Activated naive CD8-positive, alpha-beta T cell treated with anti-CD3 and anti-CD28 coated beads, Interleukin-2, amount 50 U/mL, for 16 hours (primary cell): ENCODE results near the gene CRYM.
"Not testable (repeated sequence)": the region's sequence is repeated elsewhere in the genome, so short reads cannot be mapped to it uniquely, and the experiment has no call there.

ENCODE experiments used
- DNase-seq: peaks from one replicate; pipeline ENCODE4 v3.0.0-alpha.2; 2020; ENCODE audit warnings: low read depth, low spot score

Gene CRYM

DNA sequence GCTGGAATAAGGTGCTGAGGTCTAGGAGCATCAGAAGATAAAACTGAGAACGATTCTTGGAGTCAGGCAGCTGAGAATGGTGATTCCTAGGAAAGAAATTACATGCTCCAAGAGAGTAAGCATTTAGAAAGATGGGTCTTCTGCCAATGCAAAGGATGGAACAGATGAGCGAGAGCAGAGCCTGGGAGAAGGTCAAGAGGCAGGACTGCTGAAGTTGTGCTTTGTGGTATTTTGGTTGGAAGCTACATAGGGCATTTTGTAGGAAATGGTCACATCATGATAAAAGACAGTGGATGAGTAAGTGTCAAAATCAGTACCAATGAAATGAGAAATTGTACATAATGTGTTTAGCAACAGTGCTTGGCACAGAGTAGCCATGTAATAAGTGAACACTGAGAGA lies 1.4 kb upstream of the CRYM start:
- DNase-seq = no peak

DNA sequence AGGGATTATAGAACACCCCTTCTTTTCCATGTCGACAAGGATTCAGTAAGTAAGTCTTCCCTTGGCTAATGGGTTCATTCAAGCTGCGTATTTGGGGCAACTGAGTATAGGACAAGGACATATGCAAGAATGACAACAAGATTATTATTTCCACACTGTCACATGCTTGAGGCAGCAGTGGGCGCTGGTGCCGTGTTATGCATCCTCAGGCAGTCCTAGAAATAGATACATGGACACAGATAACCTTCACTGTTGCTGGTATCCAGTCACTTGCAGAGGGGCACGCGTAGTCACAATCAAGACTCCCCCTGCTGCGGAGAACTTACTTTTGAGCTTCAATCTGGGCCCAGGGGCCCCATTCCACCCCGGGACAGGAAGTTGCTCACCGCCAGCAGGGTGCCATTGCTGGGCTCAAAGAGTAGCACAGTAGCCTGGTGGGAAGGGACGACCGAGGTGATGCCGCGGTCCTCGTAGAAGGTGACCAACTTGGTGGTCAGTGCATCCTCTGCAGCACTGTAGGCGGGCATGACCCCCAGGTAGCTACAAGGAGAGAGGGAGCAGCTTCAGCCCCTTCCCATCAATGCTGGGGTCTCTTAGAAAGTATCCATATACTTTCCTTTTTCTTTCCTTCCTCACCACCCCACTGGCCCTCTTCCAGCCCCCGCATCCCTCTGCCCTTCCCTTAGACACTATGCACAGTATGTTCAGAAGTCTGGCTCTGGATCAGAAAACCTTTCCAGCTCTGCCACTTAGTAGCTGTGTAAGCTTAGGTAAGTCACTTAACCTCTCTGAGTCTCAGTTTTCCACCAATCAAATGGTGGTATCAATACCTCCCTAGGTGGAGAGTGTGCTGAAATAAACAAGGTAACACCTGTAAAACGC lies 804 bp downstream of the CRYM start:
- no peak for DNase-seq

DNA sequence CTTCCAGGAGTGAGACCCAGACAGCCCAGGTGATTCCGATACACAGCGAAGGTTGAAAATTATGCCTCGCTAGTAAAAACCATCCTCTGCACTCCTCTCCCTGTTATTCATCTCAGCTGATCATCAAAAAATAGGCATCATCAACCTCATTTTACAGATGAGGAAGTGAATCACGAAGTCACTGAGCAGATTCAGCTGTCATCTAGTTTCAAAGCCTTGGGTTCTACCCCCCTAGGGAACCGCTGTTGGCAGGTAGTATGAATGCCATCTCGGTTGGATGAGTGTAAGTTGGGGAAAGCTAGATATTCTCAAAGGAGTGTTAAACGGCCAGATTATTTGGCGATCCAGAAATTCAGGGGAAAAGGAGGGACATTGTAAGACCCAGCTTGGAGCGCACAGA lies 2.0 kb downstream of the CRYM start:
- no peak for DNase-seq

- no peak for DNase-seq
Measured at GRCh38 chr16:21275529-21275928, 2.6 kb downstream of the CRYM start.

DNA sequence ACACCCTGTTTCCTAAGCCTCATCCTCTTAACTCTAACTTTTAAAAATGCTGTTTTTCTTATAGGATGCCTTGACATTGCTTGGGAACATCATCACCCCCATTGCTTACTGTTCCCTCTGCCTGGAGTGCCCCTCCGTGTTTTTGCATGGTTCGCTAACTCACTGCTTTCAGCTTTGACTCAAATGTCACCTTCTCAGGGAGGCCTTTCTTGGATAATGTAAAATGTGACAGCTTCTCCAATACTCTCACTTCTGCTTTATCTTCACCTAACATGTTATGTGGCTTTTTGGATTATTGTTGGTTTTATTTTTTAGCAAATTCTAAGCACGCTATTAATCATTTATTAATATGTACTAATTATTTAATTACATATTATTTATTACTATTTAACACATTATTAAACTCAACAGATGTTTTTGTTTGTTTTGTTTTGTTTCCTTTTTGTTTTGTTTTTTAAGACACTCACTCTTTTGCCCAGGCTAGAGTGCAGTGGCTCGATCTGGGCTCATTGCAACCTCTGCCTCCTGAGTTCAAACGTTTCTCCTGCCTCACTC lies 3.8 kb downstream of the CRYM start:
- no peak for DNase-seq

DNA sequence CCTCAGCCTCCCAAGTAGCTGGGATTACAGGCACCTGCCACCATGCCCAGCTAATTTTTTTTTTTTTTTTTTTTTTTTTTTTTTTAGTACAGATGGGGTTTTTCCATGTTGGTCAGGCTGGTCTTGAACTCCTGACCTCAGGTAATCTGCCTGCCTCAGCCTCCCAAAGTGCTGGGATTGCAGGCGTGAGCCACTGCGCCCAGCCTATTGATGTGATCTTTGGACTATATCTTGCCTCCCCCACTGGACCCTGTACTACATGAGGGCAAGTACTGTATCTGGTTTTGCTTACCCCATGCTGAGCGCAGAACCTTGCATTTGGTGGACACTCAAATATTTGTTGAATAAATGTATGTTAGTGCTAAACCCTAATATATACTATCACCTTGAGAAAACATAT lies 5.3 kb downstream of the CRYM start:
- not testable (repeated sequence) for DNase-seq

DNA sequence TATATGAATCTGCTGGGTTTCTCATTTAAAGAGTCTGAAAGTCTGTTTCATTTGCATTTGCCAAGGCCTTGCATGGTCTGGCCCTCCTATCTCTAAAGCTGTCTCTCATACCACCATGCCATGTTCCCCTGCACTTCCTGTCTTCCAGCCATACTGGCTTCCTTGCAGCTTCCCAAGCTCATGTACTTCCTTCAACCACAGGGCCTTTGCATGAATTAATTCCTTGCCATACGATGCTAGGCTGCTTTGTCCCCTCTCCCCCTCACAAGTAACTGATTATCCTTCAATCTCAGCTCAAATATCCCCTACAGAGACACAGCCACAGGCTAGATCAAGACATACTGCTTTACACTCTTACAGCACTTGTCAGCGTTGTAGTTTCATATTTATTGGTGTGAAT lies 5.8 kb downstream of the CRYM start:
- no peak for DNase-seq

GRCh38 chr16:21268236-21268635 lies 9.9 kb downstream of the CRYM start:
- DNase-seq = no peak

- no peak for DNase-seq
Measured at GRCh38 chr16:21267298-21267697, 10.8 kb downstream of the CRYM start.

GRCh38 chr16:21265104-21265837 lies 12.8 kb downstream of the CRYM start:
- no peak for DNase-seq

DNA sequence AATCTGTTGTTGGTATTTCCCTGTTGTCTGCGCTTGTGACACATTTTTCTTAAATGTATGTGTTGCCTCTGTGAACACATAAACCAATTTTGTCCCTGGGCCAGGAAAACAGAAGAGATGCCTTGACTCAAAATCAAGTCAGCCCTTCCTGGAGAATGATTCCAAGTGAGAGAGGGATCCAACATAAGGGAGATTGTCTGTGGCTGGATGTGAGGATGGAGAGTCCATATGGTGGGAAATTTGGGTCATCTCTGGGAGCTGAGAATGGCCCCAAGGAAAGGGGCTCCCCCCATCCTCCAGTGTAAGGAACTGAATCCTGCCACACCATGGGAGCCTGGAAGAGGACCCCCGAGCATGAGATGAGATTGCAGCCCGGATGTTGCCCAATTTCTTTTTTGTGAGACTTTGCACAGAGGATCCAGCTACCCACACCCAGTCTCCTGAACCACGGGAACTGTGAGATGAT lies 13.5 kb downstream of the CRYM start:
- DNase-seq = no peak

DNA sequence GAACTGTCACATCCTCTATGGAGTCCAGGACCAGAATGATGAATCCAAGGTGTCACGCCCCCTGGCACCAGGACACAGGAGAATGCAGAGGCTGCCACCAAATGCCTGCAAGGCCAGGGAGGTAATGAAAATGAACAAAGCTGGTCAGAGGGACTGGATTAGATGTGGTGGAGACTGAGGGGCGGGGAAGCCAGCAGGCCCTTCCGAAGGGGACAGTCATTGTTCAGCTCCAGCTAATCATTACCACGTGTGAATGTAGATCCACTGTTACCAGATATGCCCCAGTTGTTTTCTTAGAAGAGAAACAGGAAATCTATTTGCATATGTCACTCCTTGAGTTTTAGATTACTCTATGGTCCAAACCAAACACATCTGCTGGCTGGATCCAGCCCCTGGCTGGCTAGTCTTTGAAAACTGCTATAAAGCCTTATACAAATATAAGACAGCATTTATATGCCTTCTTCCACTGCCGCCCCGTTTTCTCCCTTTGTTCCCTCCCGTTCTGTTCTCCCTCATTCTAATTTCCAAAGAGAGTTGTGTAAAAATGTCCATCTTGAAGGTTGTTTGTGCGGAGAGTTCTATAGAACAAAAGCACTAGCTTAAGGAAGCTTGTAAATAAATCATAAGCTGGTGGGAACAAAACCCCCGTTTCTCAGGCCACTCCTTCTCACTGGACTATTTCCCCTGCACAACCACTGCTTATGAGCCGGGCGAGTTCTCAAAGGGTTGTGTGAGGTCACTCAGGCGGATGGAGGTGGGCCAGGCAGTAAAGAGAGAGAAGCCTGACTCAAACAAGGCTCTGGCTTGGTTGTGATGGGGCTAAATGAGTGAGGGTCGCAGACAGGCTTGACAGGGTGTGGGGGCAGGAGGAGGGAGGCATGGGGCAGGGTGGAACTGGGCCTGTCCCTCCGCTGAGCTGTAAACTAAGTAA lies 14.2 kb downstream of the CRYM start:
- DNase-seq = no peak

- DNase-seq = no peak
Measured at GRCh38 chr16:21262779-21263639, 15.1 kb downstream of the CRYM start.

- DNase-seq = no peak
Measured at GRCh38 chr16:21260870-21261791, 17.0 kb downstream of the CRYM start.

DNA sequence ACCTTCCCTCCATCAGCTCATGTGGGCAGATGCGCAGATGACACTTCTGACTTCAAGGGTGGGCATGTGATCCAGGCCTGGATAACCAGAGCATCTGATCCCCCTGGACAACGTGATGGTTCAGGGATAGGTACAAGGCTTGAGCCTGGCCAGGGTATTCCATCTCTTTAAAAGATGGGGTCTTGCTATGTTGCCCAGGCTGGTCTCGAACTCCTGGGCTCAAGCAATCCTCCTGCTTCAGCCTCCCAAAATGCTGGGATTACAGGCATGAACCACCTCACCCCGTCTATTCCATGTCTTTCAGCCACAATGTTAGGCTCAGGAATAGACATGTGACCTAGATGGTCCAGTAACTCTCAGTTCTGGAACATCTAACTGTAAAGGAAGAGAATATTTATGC lies 20.8 kb downstream of the CRYM start:
- no peak for DNase-seq

GRCh38 chr16:21256636-21257035 lies 21.5 kb downstream of the CRYM start:
- no peak for DNase-seq

DNA sequence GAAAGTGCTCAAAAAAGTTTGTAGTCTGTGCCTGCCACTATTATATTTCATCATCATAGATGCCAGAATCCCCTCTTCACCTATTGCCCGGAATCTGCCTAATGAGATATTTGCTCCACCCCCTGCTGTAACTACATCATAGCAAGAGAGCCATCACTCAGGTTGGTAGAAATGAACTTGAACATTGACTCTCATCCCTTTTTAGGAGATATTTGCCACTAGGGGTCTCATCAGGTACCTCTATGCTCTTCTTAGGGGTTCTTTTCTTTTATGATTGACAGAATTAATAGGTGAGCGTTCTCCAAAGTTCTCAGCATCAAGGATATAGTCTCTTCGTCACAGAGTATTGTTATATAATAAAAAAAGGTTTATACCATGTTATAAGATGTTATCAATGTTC lies 24.6 kb downstream of the CRYM start:
- no peak for DNase-seq

DNA sequence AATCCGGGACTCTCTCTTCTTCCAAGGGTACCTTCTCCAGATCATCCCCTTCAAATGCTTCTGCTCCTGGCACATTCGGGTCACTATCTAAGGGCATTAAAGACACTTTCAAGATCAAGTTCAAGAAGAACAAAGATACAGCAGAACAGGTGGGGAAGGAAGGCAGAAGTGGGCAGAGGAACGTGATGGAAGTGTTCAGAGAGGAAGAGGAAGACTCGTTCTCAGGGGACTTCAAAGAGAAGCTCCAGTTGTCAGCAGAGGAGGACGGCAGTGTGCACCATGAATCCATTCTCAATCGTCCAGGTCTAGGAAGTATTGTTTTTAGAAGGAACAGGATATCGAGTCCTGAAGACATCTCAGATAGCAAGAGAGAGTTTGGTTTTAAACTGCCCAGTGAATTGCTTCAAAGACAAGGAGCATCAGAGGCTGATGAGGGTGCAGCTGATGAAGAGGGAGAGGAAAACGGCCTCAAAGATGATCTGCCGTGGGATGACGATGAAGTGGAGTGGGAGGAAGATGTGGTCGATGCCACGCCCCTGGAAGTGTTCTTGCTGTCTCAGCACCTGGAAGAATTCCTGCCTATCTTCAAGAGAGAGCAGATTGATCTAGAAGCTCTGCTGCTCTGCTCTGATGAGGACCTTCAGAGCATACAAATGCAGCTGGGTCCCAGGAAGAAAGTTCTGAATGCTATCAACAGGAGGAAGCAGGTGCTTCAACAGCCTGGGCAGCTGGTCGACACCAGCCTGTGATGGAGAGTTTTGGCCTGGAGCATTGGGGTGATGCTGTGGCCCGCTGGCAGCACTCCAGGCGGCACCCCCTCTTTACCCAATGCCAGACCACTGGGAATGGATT lies 27.8 kb downstream of the CRYM start:
- DNase-seq = no peak

DNA sequence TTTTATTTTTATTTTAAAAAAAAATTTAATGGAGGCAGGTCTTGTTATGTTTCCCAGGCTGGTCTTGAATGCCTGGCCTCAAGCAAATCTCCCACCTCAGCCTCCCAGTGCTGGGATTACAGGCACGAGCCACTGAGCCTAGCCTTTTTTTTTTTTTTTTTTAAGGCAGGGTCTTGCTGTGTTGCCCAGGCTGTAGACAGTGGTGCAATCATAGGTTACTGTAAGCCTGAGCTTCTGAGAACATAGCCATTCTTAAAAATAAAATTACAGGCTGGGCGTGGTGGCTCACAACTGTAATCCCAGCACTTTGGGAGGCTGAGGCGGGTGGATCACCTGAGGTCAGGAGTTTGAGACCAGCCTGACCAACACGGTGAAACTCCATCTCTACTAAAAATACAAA lies 29.9 kb downstream of the CRYM start:
- DNase-seq = not testable (repeated sequence)
